GM21447 (cell line): Measurements from ENCODE around the gene MSGN1.

Experiments used
- ATAC-seq: cut with Tn5 transposase; IDR thresholded peaks from one replicate; pipeline ENCODE4 v1.9.1; 2021; ENCODE audit not compliant: unreplicated experiment

The MSGN1 gene

GRCh38 chr2:17845806-17846205 is 29.5 kb downstream of the MSGN1 start:
- ATAC-seq, result no peak

DNA sequence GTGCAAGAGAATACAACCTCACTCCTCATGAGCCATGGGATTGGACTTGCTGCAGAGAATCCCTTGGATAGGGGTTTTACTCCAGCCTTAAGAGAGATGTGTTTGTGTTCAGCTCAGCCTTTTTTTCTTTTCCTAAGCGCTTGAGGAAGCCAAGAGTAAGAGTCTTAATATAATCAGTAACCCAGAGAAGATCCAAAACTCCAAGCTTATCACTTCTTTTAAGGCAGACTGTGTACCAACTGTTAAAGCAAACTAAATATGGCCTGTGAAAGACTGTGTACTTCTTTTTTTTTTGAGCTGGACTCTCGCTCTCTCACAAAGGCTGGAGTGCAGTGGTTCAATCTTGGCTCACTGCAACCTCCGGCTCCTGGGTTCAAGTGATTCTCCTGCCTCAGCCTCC is 30.4 kb downstream of the MSGN1 start:
- no peak for ATAC-seq

GRCh38 chr2:17847236-17847635 is 31.0 kb downstream of the MSGN1 start:
- no peak for ATAC-seq

DNA sequence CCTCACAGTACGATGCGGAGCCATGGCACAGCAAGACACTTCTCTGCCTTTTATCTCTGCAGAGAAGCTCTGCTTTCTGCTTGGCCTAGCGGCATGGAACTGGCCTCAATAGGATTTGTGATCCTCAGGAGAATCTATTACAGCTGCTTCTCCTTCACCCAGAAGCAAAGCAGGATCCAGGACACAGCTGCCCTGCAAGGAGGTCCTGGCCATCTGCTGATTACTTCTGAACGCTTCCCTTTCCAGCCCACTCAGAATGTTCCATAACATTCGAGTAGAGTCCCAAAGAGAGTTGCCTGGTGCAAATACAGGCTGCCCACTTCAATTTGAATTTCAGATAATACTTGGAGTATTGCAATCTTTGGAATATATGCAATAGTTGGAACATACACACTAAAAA is 33.0 kb downstream of the MSGN1 start:
- no peak for ATAC-seq

- ATAC-seq, result no peak
These were observed 33.9 kb downstream of the MSGN1 start for GRCh38 chr2:17850151-17850550.

DNA sequence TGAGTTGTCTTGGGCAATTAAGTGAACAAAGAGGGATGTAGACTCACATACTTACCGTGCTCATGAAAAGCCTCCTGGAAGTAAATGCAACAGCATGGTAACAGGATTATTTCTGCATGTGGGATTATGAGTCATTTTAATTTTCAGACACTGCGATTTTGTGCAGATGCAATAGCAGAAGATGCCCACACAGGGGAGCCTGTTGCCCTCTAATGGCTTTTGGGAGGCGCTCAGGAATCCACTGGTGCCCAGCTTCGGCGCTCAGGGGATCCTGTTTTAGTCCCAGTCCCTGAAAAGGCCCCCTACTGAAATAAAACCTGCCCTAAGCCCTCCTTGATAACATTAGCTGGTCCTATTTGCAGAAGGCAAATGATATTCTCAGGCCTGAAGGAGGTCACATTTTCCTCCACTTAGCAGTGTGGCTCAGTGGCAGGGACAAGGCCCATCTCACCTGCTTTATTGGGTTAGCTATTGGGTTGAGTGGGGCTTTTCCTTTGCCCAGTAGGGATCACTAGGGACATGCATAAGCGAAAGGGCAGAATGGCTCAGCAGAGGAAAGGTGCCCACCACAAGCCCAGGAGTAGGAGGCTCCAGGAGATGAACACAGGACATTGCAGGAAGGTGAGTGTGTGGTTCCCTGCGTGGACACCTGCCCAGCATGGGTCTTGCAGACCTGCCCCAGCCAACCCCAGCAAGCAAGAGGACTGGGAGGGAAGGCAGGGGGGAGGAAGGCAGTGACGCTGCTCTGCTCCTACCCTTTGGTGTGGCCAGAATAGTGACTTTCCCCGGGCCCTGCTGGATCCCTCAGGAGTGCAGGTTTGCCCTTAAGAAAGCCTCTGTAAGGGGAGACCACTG is 35.7 kb downstream of the MSGN1 start:
- ATAC-seq, result peak; percentile 77

DNA sequence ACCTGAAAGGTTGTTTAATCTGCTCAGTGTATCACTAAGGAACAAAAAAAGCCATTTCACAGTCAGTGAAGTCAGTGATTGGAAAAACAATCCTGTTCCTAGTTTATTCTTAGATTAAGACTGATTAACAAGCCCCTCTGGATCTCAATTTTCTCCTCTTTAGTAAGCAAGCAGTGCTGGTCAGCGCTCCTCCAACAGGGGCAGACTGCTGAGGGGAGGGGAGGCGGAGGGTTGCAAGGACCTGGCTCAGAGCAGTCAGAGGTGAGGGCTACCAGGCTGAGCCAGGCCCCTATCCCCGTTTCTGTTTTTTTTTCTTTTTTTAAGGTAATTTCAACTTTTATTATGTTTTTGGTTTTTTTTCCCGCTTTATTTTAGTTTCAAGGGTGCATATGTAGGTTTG is 37.5 kb downstream of the MSGN1 start:
- ATAC-seq, result no peak

GRCh38 chr2:17857021-17857420 is 40.8 kb downstream of the MSGN1 start:
- no peak for ATAC-seq

DNA sequence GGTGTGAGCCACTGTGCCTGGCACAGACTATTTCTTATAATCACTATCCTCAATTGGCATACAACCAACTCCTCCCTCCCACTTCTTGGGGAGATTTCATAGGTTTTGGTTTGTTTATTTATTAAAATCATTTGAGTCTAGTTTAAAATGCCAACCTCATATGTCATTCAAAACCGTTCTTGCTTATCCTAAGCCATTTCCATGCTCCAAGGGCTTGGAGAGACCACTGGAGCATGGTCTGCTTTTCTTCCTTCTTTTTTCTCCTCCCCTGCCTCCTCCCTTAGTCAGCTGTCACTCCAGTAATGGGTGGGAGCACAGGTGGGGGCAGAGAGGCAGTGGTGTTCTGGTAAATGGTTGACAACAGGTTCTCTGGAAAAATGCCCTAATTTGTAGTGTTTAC is 41.8 kb downstream of the MSGN1 start:
- ATAC-seq, result no peak

DNA sequence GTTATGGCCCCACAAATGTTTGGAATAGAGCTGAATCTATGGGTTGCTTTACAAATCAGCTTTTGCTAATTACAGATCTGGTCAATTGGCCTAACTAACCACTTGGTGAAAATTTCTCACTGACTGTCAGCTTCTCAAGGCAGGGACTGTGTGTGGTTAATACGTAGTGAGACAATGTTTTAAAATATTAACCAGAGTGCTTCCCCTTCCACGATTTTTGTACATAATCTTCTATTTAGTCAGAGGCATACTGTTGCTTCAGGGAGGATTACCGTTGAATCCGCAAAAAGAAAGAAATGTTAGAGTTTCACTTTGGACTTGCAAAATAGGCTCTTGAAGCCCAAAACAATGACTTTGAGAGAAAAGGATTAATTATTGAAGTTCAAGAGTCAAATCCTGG is 47.3 kb downstream of the MSGN1 start:
- ATAC-seq, result no peak

DNA sequence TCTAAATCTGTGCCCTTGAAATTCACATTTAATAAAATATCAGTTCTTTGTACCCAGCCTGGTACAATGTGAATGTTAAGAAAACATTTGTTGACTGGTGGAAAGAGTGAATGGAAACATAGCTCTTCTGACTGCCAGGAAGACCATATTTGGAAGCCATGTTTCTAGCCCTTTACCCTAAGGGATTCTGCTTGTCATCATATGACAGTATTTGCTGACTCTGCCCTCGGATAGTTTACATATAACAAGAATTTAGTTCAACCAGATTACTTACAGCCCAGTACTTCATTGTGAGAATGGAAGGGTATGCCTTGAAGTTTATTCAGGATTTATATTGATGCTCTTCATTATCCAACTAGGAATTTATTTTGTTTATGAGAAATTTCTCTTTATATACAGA is 48.4 kb downstream of the MSGN1 start:
- ATAC-seq, result no peak

GRCh38 chr2:17867133-17867532 is 50.9 kb downstream of the MSGN1 start:
- no peak for ATAC-seq
